ENCODE results near the gene INTS6. TPM values are rescaled to one million over a fixed set of nuclear protein-coding genes. Genes with fewer than 3 reads are reported as not detected.

Gene INTS6
- total and polyA plus RNA-seq, 4 experiments from 2014 or later, result 15.4 to 65.6 (median 41.8) TPM

DNA sequence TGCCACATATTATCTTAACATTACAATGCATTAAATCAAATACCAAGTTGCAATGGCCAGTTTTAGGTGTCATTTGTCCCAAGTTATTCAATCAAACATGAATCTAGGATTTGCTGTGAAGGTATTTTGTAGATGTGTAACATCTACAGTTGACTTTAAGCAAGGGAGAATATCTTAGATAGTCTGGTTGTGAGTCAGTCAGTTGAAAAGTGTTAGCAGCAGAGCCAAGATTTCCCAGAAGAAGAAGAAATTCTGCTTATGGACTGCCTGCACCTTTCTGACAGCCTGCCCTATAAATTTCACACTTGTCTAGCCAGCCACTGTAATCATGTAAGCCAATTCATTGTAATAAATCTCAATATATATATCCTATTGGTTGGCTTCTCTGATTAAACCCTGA, 41.3 kb upstream of the INTS6 start:
- no peak for DNase-seq
- Mint-ChIP-seq H3K36me3 (no peaks in the 10 kb centered on the region), H3K27ac (no peak overlapping the region), H3K9me3 (no peaks in the 10 kb centered on the region), H3K4me1 (no peaks in the 10 kb centered on the region), H3K27me3 (peaks cover 4 to 6% of the 10 kb centered on the region in 2 donors), H3K4me3 (no peak overlapping the region)
- CTCF ChIA-PET (ENCODE audit: partially characterized antibody), result no interaction called here
- Histone ChIP-seq H3K4me3 (ENCODE audit: low read length in 2 of 2) (no peak overlapping the region), H3K27me3 (ENCODE audit: insufficient read depth, low read length) (no peaks in the 10 kb centered on the region), H3K9me3 (ENCODE audit: control insufficient read depth in 1 of 2, low read length in 2 of 2) (no peaks in the 10 kb centered on the region), H3K4me1 (ENCODE audit: insufficient read depth, low read length) (no peaks in the 10 kb centered on the region), H3K36me3 (ENCODE audit: insufficient read depth, low read length) (no peaks in the 10 kb centered on the region), H3K27ac (ENCODE audit: low read depth, low read length) (no peak overlapping the region)
- POLR2A ChIA-PET (ENCODE audit: partially characterized antibody), result no interaction called here
- intact Hi-C loops (cut with micrococcal nuclease), result no loop called here

DNA sequence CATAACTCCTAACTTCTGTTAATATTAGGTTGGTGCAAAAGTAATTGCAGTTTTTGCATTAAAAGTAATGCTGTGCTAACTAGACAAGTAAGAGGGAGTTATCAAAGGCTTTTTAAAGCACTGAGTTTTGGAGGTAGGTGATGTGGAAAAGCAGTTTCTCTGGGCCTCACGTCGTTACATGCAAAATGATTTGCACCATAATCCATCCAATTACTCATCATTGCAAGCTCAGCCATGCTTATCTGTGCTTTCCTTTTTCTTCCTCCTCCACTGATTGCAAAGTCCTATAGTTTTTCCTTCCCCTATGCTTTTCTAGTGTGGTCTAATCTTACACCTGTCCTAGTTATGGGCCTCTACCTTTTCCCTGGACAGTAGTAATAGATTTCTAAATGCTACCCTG, 35.4 kb upstream of the INTS6 start:
- Mint-ChIP-seq H3K36me3 (no peaks in the 10 kb centered on the region), H3K4me3 (no peak overlapping the region), H3K27me3 (peaks cover 0 to 3% of the 10 kb centered on the region in 2 donors), H3K27ac (no peak overlapping the region), H3K9me3 (peaks cover 0 to 6% (median 0%) of the 10 kb centered on the region in 8 donors), H3K4me1 (no peaks in the 10 kb centered on the region)
- intact Hi-C loops (cut with micrococcal nuclease), result no loop called here
- H3K4me3 ChIP-seq (ENCODE audit: low read length in 2 of 2), result no peak overlapping the region
- no peaks in the 10 kb centered on the region for H3K36me3 ChIP-seq (ENCODE audit: insufficient read depth, low read length)
- no peak overlapping the region for H3K27ac ChIP-seq (ENCODE audit: low read depth, low read length)
- no peak for DNase-seq
- H3K4me1 ChIP-seq (ENCODE audit: insufficient read depth, low read length), result no peaks in the 10 kb centered on the region
- ChIA-PET POLR2A (ENCODE audit: partially characterized antibody) (no interaction called here), CTCF (ENCODE audit: partially characterized antibody) (no interaction called here)
- H3K9me3 ChIP-seq (ENCODE audit: control insufficient read depth in 1 of 2, low read length in 2 of 2), result no peaks in the 10 kb centered on the region
- no peaks in the 10 kb centered on the region for H3K27me3 ChIP-seq (ENCODE audit: insufficient read depth, low read length)

DNA sequence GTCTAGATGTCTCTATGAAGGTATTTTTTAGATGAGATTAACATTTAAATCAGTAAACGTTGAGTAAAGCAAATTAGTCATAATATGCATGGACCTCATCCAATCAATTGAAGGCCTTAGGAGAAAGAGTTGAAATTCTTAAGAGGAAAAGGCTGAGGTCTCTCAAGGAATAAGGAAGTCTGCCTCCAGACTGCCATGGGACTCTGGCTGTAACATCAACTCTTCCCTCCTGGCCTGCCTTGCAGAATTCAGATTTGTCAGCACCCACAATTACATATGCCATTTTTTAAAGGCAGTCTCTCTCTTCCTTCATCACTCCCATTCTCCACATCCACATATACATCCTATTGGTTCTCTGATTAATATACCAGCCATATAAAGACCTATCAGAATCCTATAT, 28.8 kb upstream of the INTS6 start:
- no peaks in the 10 kb centered on the region for H3K4me1 Mint-ChIP-seq
- CTCF ChIA-PET (ENCODE audit: partially characterized antibody), result no interaction called here
- intact Hi-C loops (cut with micrococcal nuclease), result no loop called here
- Histone ChIP-seq H3K4me3 (ENCODE audit: low read length in 2 of 2) (no peak overlapping the region), H3K27ac (ENCODE audit: low read depth, low read length) (no peak overlapping the region), H3K27me3 (ENCODE audit: insufficient read depth, low read length) (no peaks in the 10 kb centered on the region), H3K4me1 (ENCODE audit: insufficient read depth, low read length) (no peaks in the 10 kb centered on the region), H3K36me3 (ENCODE audit: insufficient read depth, low read length) (no peaks in the 10 kb centered on the region), H3K9me3 (ENCODE audit: control insufficient read depth in 1 of 2, low read length in 2 of 2) (no peaks in the 10 kb centered on the region)
- no peaks in the 10 kb centered on the region for H3K27me3 Mint-ChIP-seq
- POLR2A ChIA-PET (ENCODE audit: partially characterized antibody), result no interaction called here
- H3K9me3 Mint-ChIP-seq, result peaks cover 0 to 11% (median 0%) of the 10 kb centered on the region in 8 donors
- no peaks in the 10 kb centered on the region for H3K36me3 Mint-ChIP-seq
- H3K4me3 Mint-ChIP-seq, result no peak overlapping the region
- H3K27ac Mint-ChIP-seq, result no peak overlapping the region
- DNase-seq, result no peak

DNA sequence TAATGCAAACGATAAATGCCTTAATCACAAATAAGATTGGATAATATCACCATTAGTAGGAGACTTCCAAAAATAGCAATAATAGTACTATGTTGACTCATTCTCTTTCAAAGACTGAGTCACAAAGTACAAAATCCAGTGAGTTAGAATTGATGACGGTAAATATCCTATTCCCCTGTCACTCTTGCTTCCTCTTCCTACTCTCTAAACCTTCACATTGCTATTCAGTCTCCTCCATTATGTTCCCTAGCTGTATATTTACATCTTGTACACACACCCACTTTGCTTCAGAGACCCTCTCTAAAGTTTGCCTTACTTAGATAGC, 26.3 kb upstream of the INTS6 start:
- no peaks in the 10 kb centered on the region for H3K36me3 Mint-ChIP-seq
- no peak overlapping the region for H3K4me3 Mint-ChIP-seq
- Histone ChIP-seq H3K27ac (ENCODE audit: low read depth, low read length) (no peak overlapping the region), H3K4me3 (ENCODE audit: low read length in 2 of 2) (no peak overlapping the region), H3K9me3 (ENCODE audit: control insufficient read depth in 1 of 2, low read length in 2 of 2) (no peaks in the 10 kb centered on the region), H3K27me3 (ENCODE audit: insufficient read depth, low read length) (no peaks in the 10 kb centered on the region), H3K36me3 (ENCODE audit: insufficient read depth, low read length) (no peaks in the 10 kb centered on the region), H3K4me1 (ENCODE audit: insufficient read depth, low read length) (no peaks in the 10 kb centered on the region)
- ChIA-PET POLR2A (ENCODE audit: partially characterized antibody) (no interaction called here), CTCF (ENCODE audit: partially characterized antibody) (no interaction called here)
- no peak for DNase-seq
- H3K27me3 Mint-ChIP-seq, result no peaks in the 10 kb centered on the region
- H3K4me1 Mint-ChIP-seq, result no peaks in the 10 kb centered on the region
- peaks cover 0 to 11% (median 0%) of the 10 kb centered on the region in 8 donors for H3K9me3 Mint-ChIP-seq
- H3K27ac Mint-ChIP-seq, result no peak overlapping the region
- intact Hi-C loops (cut with micrococcal nuclease), result no loop called here

DNA sequence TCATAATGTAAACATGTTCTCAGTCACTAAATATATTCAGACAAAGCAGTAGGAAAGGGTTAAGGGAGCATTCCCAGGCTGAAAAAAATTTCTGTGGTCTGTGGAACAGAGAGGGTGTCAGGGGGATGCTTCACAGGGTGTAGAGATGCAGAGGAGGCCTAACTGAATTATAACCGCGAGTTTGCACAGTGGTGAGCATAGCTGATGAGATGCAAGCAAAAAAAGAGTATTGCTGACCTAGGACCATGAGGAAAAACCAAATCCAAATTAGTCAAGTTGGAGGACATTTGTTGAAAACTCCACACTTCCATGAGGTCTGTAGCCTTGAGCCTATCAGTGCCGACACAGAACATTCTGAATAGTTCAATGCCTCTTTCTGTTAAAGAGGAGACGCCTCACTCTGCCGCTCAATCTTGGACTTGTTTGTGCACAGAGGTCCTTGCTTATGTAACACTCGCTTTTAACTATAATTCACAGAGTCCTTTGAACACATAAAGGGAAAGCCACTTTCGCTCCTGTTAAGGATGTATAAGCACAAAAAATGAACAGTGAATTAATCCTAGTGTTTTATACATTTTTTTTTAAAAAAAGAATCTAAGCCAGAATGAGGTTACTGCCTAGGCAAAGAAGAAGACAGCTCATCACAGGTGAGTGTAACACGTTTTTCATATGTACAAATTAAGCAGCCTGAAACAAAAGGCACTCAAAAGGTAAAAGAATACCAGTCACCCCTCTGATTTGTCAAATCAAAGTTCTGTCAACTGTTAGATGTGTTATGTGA, 25.8 kb upstream of the INTS6 start:
- Histone ChIP-seq H3K4me3 (ENCODE audit: low read length in 2 of 2) (no peak overlapping the region), H3K36me3 (ENCODE audit: insufficient read depth, low read length) (no peaks in the 10 kb centered on the region), H3K9me3 (ENCODE audit: control insufficient read depth in 1 of 2, low read length in 2 of 2) (no peaks in the 10 kb centered on the region), H3K4me1 (ENCODE audit: insufficient read depth, low read length) (no peaks in the 10 kb centered on the region), H3K27me3 (ENCODE audit: insufficient read depth, low read length) (no peaks in the 10 kb centered on the region), H3K27ac (ENCODE audit: low read depth, low read length) (no peak overlapping the region)
- Mint-ChIP-seq H3K36me3 (no peaks in the 10 kb centered on the region), H3K27ac (peak overlapping the region in 1 of 7 donors; percentile 54), H3K4me1 (no peaks in the 10 kb centered on the region), H3K27me3 (no peaks in the 10 kb centered on the region), H3K4me3 (no peak overlapping the region), H3K9me3 (peaks cover 0 to 7% (median 0%) of the 10 kb centered on the region in 8 donors)
- intact Hi-C loops (cut with micrococcal nuclease), result no loop called here
- DNase-seq, result no peak
- POLR2A ChIA-PET (ENCODE audit: partially characterized antibody), result no interaction called here
- CTCF ChIA-PET (ENCODE audit: partially characterized antibody), result no interaction called here

DNA sequence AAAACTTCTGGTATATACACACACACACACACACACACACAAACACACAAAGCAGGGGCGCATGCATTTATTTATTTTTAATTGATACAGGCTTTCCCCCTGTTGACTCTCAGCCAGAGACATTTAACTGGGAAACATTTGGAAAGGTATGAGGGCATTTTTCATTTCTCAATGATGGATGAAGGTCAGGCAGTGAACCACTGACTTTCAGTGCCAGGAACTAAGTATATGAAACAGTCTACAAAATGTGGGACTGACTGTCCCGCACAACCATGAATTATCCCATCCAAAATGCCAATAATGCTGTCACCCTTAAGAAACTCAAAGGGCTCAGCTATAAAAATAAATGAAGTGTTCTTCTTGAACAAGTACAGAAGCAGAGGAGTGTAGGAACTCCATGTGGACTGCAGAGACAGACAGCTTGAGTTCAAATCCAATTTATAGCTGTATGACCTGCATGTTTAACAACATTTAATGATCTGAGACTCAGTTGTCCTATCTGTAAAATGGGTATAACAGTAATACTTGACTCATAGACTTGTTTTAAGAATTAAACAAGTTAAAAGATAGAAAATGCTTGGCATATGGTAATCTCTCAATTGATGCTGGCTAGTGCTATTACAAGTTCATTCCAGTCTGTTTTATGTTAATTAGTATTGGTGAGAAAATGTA, 25.0 kb upstream of the INTS6 start:
- DNase-seq, result no peak

DNA sequence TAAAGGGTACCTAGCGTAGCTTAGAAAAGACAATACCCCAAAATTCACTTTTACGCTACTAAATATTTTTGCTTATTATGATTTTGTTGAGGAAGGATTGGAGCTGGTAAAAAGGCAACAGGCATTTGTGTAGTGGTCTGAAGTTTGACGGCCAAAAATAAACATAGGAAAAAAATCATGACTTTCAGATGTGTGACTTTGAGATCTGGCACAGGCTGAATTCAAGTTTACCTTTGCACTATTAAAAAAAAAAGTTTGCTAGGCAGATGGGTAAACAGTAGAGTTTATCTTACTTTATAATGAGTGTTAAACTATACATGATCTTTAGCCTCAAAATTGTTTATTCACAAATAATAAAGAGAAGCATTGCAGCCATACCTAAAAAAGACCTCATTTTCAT, 24.3 kb upstream of the INTS6 start:
- Mint-ChIP-seq H3K36me3 (no peaks in the 10 kb centered on the region), H3K4me3 (no peak overlapping the region), H3K27me3 (no peaks in the 10 kb centered on the region), H3K9me3 (no peaks in the 10 kb centered on the region), H3K4me1 (no peaks in the 10 kb centered on the region), H3K27ac (no peak overlapping the region)
- no peak for DNase-seq
- POLR2A ChIA-PET (ENCODE audit: partially characterized antibody), result interaction anchor here (3.4 kb wide), 1 partner anchor 23 kb away, joined by 33 read pairs; the partner anchor contains the start of gene INTS6
- no peaks in the 10 kb centered on the region for H3K9me3 ChIP-seq (ENCODE audit: control insufficient read depth in 1 of 2, low read length in 2 of 2)
- H3K4me3 ChIP-seq (ENCODE audit: low read length in 2 of 2), result no peak overlapping the region
- H3K27me3 ChIP-seq (ENCODE audit: insufficient read depth, low read length), result no peaks in the 10 kb centered on the region
- H3K27ac ChIP-seq (ENCODE audit: low read depth, low read length), result no peak overlapping the region
- CTCF ChIA-PET (ENCODE audit: partially characterized antibody), result no interaction called here
- H3K36me3 ChIP-seq (ENCODE audit: insufficient read depth, low read length), result no peaks in the 10 kb centered on the region
- no peaks in the 10 kb centered on the region for H3K4me1 ChIP-seq (ENCODE audit: insufficient read depth, low read length)
- intact Hi-C loops (cut with micrococcal nuclease), result no loop called here

More for the DNA sequence above, 25.0 kb upstream of the INTS6 start:
- Histone ChIP-seq H3K4me3 (ENCODE audit: low read length in 2 of 2) (no peak overlapping the region), H3K36me3 (ENCODE audit: insufficient read depth, low read length) (no peaks in the 10 kb centered on the region), H3K9me3 (ENCODE audit: control insufficient read depth in 1 of 2, low read length in 2 of 2) (no peaks in the 10 kb centered on the region), H3K27ac (ENCODE audit: low read depth, low read length) (no peak overlapping the region), H3K4me1 (ENCODE audit: insufficient read depth, low read length) (no peaks in the 10 kb centered on the region), H3K27me3 (ENCODE audit: insufficient read depth, low read length) (no peaks in the 10 kb centered on the region)
- ChIA-PET POLR2A (ENCODE audit: partially characterized antibody) (interaction anchor here (3.4 kb wide), 1 partner anchor 24 kb away, joined by 33 read pairs; the partner anchor contains the start of gene INTS6), CTCF (ENCODE audit: partially characterized antibody) (no interaction called here)
- H3K4me1 Mint-ChIP-seq, result no peaks in the 10 kb centered on the region
- no peaks in the 10 kb centered on the region for H3K36me3 Mint-ChIP-seq
- H3K9me3 Mint-ChIP-seq, result peaks cover 0 to 1% (median 0%) of the 10 kb centered on the region in 8 donors
- no peak overlapping the region for H3K4me3 Mint-ChIP-seq
- no peaks in the 10 kb centered on the region for H3K27me3 Mint-ChIP-seq
- no peak overlapping the region for H3K27ac Mint-ChIP-seq
- intact Hi-C loops (cut with micrococcal nuclease), result no loop called here

All from CD4-positive, alpha-beta memory T cell (primary cell).